Mammary epithelial cell (primary cell): Measurements from ENCODE around the gene MFSD11.

Source experiments
- CTCF ChIP-seq, 2 donors: IDR thresholded peaks in 1 of 2; conservative IDR thresholded peaks in 1 of 2; 2 replicates each; pipeline ENCODE4 v1.5.1; 2011 to 2012; ENCODE audit warnings: inconsistent platforms in 2 of 2, low read length in 2 of 2, mild to moderate bottlenecking in 2 of 2, control low read depth in 1 of 2, low read depth in 1 of 2; ENCODE audit not compliant: insufficient read depth in 1 of 2; ENCODE audit errors: extremely low read depth in 1 of 2
- EZH2 ChIP-seq: IDR thresholded peaks from 2 replicates; pipeline ENCODE4 v1.6.1; 2012; ENCODE audit warnings: low read length, inconsistent platforms, borderline replicate concordance

GRCh38 chr17:76747716-76748363, 9.9 kb downstream of the MFSD11 start:
- TF ChIP-seq CTCF (conservative IDR thresholded peaks at IDR 0.05 in 1 of 2, IDR thresholded peaks at IDR 0.05 in 1 of 2; ENCODE audit: extremely low read depth in 1 of 2, insufficient read depth in 1 of 2, low read depth in 1 of 2, low read length in 2 of 2) = no peak
- TF ChIP-seq EZH2 = no peak
